Activated CD8-positive, alpha-beta T cell treated with anti-CD3 and anti-CD28 coated beads, Interleukin-2, amount 10 ng/mL, durations not matched to agents 7 days and 5 days (primary cell): ENCODE data around the gene FGF14. TPM values are rescaled to one million over a fixed set of nuclear protein-coding genes. Genes with fewer than 3 reads are reported as not detected.

Source experiments
- ATAC-seq: fragments of 150-1000 bp; cut with Tn5 transposase; one replicate; pipeline ENCODE4 v1.10.0; 2021; ENCODE audit warnings: moderate library complexity
- CTCF ChIA-PET: fragments of 350-600 bp; sonication (Branson Sonifier 250); formaldehyde crosslinking; loops from one replicate; lab custom pipeline; 2021; ENCODE audit warnings: antibody characterized with exemption; lab: Charles Lee
- POLR2A ChIA-PET: fragments of 350-600 bp; sonication (Branson Sonifier 250); formaldehyde crosslinking; loops from one replicate; lab custom pipeline; 2021; ENCODE audit warnings: antibody characterized with exemption; lab: Charles Lee
- DNase-seq: peaks from one replicate; pipeline ENCODE4 v3.0.0-alpha.2; 2020
- H3K27ac Mint-ChIP-seq: one replicate; pipeline ENCODE4 v1.8.0; 2021; ENCODE audit warnings: mild to moderate bottlenecking, mixed read lengths
- H3K27me3 Mint-ChIP-seq: one replicate; pipeline ENCODE4 v1.8.0; 2021; ENCODE audit warnings: low read depth, mixed read lengths
- H3K36me3 Mint-ChIP-seq: one replicate; pipeline ENCODE4 v1.8.0; 2021; ENCODE audit warnings: low read depth, mixed read lengths
- H3K4me1 Mint-ChIP-seq: one replicate; pipeline ENCODE4 v1.8.0; 2021; ENCODE audit warnings: low read depth, mixed read lengths
- H3K4me3 Mint-ChIP-seq: one replicate; pipeline ENCODE4 v1.8.0; 2021; ENCODE audit warnings: mild to moderate bottlenecking, mixed read lengths
- H3K9me3 Mint-ChIP-seq: one replicate; pipeline ENCODE4 v1.8.0; 2022; ENCODE audit warnings: mixed read lengths; ENCODE audit not compliant: insufficient read depth
- total RNA-seq, 2 experiments: library from RNA; stranded (reverse); gene quantifications; one replicate each; pipeline ENCODE4 v1.2.3, GENCODE V29; 2021

The FGF14 gene
- total RNA-seq, 2 experiments from 2014 or later, result not detected

- DNase-seq (no peak), ATAC-seq (no peak)
- POLR2A ChIA-PET, result no interaction called here
- no peaks in the 10 kb centered on the region for H3K4me1 Mint-ChIP-seq
- H3K4me3 Mint-ChIP-seq, result no peak overlapping the region
- CTCF ChIA-PET, result no interaction called here
- no peaks in the 10 kb centered on the region for H3K36me3 Mint-ChIP-seq
- no peak overlapping the region for H3K27ac Mint-ChIP-seq
- H3K9me3 Mint-ChIP-seq, result no peaks in the 10 kb centered on the region
- no peaks in the 10 kb centered on the region for H3K27me3 Mint-ChIP-seq
Measured at GRCh38 chr13:101979825-101980224, 422.0 kb downstream of the FGF14 start.

- CTCF ChIA-PET, result no interaction called here
Measured at GRCh38 chr13:101978552-101979315, 423.1 kb downstream of the FGF14 start.

GRCh38 chr13:101977475-101977874 lies 424.4 kb downstream of the FGF14 start:
- no peaks in the 10 kb centered on the region for H3K4me1 Mint-ChIP-seq
- ATAC-seq (no peak), DNase-seq (no peak)
- no peaks in the 10 kb centered on the region for H3K27me3 Mint-ChIP-seq
- H3K27ac Mint-ChIP-seq, result no peak overlapping the region
- H3K9me3 Mint-ChIP-seq, result no peaks in the 10 kb centered on the region
- CTCF ChIA-PET, result no interaction called here
- POLR2A ChIA-PET, result no interaction called here
- no peaks in the 10 kb centered on the region for H3K36me3 Mint-ChIP-seq
- H3K4me3 Mint-ChIP-seq, result no peak overlapping the region

More at GRCh38 chr13:101978552-101979315, 423.1 kb downstream of the FGF14 start:
- POLR2A ChIA-PET, result no interaction called here
- DNase-seq (no peak), ATAC-seq (no peak)
- H3K27me3 Mint-ChIP-seq, result no peaks in the 10 kb centered on the region
- H3K9me3 Mint-ChIP-seq, result no peaks in the 10 kb centered on the region
- H3K27ac Mint-ChIP-seq, result no peak overlapping the region
- no peaks in the 10 kb centered on the region for H3K36me3 Mint-ChIP-seq
- H3K4me3 Mint-ChIP-seq, result no peak overlapping the region
- no peaks in the 10 kb centered on the region for H3K4me1 Mint-ChIP-seq

- ChIA-PET CTCF (no interaction called here), POLR2A (no interaction called here)
- DNase-seq (no peak), ATAC-seq (no peak)
- H3K4me3 Mint-ChIP-seq, result no peak overlapping the region
- no peaks in the 10 kb centered on the region for H3K27me3 Mint-ChIP-seq
- no peaks in the 10 kb centered on the region for H3K36me3 Mint-ChIP-seq
- no peak overlapping the region for H3K27ac Mint-ChIP-seq
- no peaks in the 10 kb centered on the region for H3K9me3 Mint-ChIP-seq
- no peaks in the 10 kb centered on the region for H3K4me1 Mint-ChIP-seq
Measured at GRCh38 chr13:101972191-101972590, 429.7 kb downstream of the FGF14 start.

GRCh38 chr13:101970341-101970740 lies 431.5 kb downstream of the FGF14 start:
- no peaks in the 10 kb centered on the region for H3K4me1 Mint-ChIP-seq
- no peaks in the 10 kb centered on the region for H3K9me3 Mint-ChIP-seq
- H3K27ac Mint-ChIP-seq, result no peak overlapping the region
- no peak overlapping the region for H3K4me3 Mint-ChIP-seq
- ATAC-seq (no peak), DNase-seq (no peak)
- ChIA-PET CTCF (no interaction called here), POLR2A (no interaction called here)
- H3K36me3 Mint-ChIP-seq, result no peaks in the 10 kb centered on the region
- no peaks in the 10 kb centered on the region for H3K27me3 Mint-ChIP-seq

GRCh38 chr13:101967781-101968180 lies 434.1 kb downstream of the FGF14 start:
- H3K27me3 Mint-ChIP-seq, result no peaks in the 10 kb centered on the region
- DNase-seq (no peak), ATAC-seq (no peak)
- ChIA-PET POLR2A (no interaction called here), CTCF (no interaction called here)
- H3K4me3 Mint-ChIP-seq, result no peak overlapping the region
- H3K9me3 Mint-ChIP-seq, result no peaks in the 10 kb centered on the region
- H3K27ac Mint-ChIP-seq, result no peak overlapping the region
- H3K36me3 Mint-ChIP-seq, result no peaks in the 10 kb centered on the region
- no peaks in the 10 kb centered on the region for H3K4me1 Mint-ChIP-seq

- POLR2A ChIA-PET, result no interaction called here
- CTCF ChIA-PET, result no interaction called here
Measured at GRCh38 chr13:101967216-101967615, 434.6 kb downstream of the FGF14 start.

GRCh38 chr13:101965096-101965495 lies 436.8 kb downstream of the FGF14 start:
- H3K4me3 Mint-ChIP-seq, result no peak overlapping the region
- ATAC-seq, result no peak
- H3K27me3 Mint-ChIP-seq, result no peaks in the 10 kb centered on the region
- ChIA-PET POLR2A (no interaction called here), CTCF (no interaction called here)
- no peaks in the 10 kb centered on the region for H3K9me3 Mint-ChIP-seq
- DNase-seq, result no peak
- H3K36me3 Mint-ChIP-seq, result no peaks in the 10 kb centered on the region
- H3K4me1 Mint-ChIP-seq, result no peaks in the 10 kb centered on the region
- H3K27ac Mint-ChIP-seq, result no peak overlapping the region

More at GRCh38 chr13:101967216-101967615, 434.6 kb downstream of the FGF14 start:
- no peaks in the 10 kb centered on the region for H3K27me3 Mint-ChIP-seq
- no peak for ATAC-seq
- no peak overlapping the region for H3K4me3 Mint-ChIP-seq
- no peaks in the 10 kb centered on the region for H3K4me1 Mint-ChIP-seq
- no peak for DNase-seq
- H3K27ac Mint-ChIP-seq, result no peak overlapping the region
- no peaks in the 10 kb centered on the region for H3K9me3 Mint-ChIP-seq
- H3K36me3 Mint-ChIP-seq, result no peaks in the 10 kb centered on the region

- no peaks in the 10 kb centered on the region for H3K4me1 Mint-ChIP-seq
- no peak overlapping the region for H3K4me3 Mint-ChIP-seq
- no peaks in the 10 kb centered on the region for H3K9me3 Mint-ChIP-seq
- DNase-seq, result no peak
- no peak overlapping the region for H3K27ac Mint-ChIP-seq
- ChIA-PET POLR2A (no interaction called here), CTCF (no interaction called here)
- no peaks in the 10 kb centered on the region for H3K36me3 Mint-ChIP-seq
- no peaks in the 10 kb centered on the region for H3K27me3 Mint-ChIP-seq
- no peak for ATAC-seq
Measured at GRCh38 chr13:101959016-101959415, 442.8 kb downstream of the FGF14 start.

GRCh38 chr13:101955764-101956163 lies 446.1 kb downstream of the FGF14 start:
- Mint-ChIP-seq H3K27me3 (peaks cover 2% of the 10 kb centered on the region), H3K4me1 (no peaks in the 10 kb centered on the region), H3K4me3 (no peak overlapping the region), H3K27ac (no peak overlapping the region), H3K36me3 (no peaks in the 10 kb centered on the region), H3K9me3 (no peaks in the 10 kb centered on the region)
- ChIA-PET CTCF (no interaction called here), POLR2A (no interaction called here)
- no peak for ATAC-seq
- DNase-seq, result no peak

GRCh38 chr13:101951114-101951513 lies 450.7 kb downstream of the FGF14 start:
- Mint-ChIP-seq H3K4me1 (no peaks in the 10 kb centered on the region), H3K4me3 (no peak overlapping the region), H3K27me3 (peaks cover 2% of the 10 kb centered on the region), H3K27ac (no peak overlapping the region), H3K36me3 (no peaks in the 10 kb centered on the region), H3K9me3 (no peaks in the 10 kb centered on the region)
- ChIA-PET CTCF (no interaction called here), POLR2A (no interaction called here)
- DNase-seq, result no peak
- no peak for ATAC-seq

- H3K4me3 Mint-ChIP-seq, result no peak overlapping the region
- no peak for ATAC-seq
- ChIA-PET POLR2A (no interaction called here), CTCF (no interaction called here)
- no peak for DNase-seq
- no peaks in the 10 kb centered on the region for H3K36me3 Mint-ChIP-seq
- no peak overlapping the region for H3K27ac Mint-ChIP-seq
- H3K27me3 Mint-ChIP-seq, result peaks cover 2% of the 10 kb centered on the region
- no peaks in the 10 kb centered on the region for H3K4me1 Mint-ChIP-seq
- no peaks in the 10 kb centered on the region for H3K9me3 Mint-ChIP-seq
Measured at GRCh38 chr13:101949681-101950080, 452.2 kb downstream of the FGF14 start.

- POLR2A ChIA-PET, result no interaction called here
- Mint-ChIP-seq H3K4me3 (no peak overlapping the region), H3K27ac (no peak overlapping the region), H3K36me3 (no peaks in the 10 kb centered on the region), H3K9me3 (no peaks in the 10 kb centered on the region), H3K27me3 (peaks cover 2% of the 10 kb centered on the region), H3K4me1 (no peaks in the 10 kb centered on the region)
- ATAC-seq (no peak), DNase-seq (no peak)
- CTCF ChIA-PET, result no interaction called here
Measured at GRCh38 chr13:101946401-101946800, 455.4 kb downstream of the FGF14 start.
